Pons (tissue), 1 donor: Measurements from ENCODE around the gene FMN1.
A peak's percentile ranks its signal among the peaks of the same experiment; 100 is the strongest.
"Not testable (repeated sequence)": the region's sequence is repeated elsewhere in the genome, so short reads cannot be mapped to it uniquely, and the experiment has no call there.

Experiments
- DNase-seq: peaks from one replicate; pipeline ENCODE4 v3.0.0-alpha.2; 2016; ENCODE audit warnings: low spot score

Gene FMN1

GRCh38 chr15:33089878-33090757 is 104.4 kb downstream of the FMN1 start:
- DNase-seq = no peak

GRCh38 chr15:33089165-33089877 is 105.2 kb downstream of the FMN1 start:
- DNase-seq = no peak

DNA sequence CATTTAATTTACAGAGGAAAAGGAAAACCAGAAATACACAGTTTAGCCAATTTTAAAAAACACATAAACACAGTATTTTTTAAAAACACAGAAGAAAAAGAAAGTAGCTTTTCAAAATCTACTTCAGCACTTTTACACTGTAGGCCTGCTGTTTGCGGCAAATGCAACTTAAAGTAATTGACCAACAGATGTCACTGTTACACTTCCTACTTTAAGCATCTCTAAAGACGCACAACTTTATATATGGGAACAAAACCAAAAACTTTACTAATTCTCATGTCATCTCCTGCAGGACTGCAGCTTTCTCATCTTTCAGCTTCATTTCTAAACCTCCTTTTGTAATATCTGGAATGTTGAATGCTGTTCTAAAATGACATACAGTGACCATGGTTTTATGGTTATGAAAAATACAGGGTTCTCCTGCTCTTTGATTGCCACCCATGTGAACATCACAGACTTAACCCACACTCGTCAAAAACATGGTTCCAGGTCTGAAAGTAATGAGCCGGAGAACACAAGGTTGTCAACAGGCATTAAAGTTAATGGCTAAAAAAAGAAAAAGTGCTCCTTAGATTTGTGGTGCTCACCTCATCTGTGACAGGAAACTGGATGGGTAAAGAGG is 107.9 kb downstream of the FMN1 start:
- peak; percentile 68 for DNase-seq

- DNase-seq = no peak
Measured at GRCh38 chr15:33084661-33085060, 109.9 kb downstream of the FMN1 start.

DNA sequence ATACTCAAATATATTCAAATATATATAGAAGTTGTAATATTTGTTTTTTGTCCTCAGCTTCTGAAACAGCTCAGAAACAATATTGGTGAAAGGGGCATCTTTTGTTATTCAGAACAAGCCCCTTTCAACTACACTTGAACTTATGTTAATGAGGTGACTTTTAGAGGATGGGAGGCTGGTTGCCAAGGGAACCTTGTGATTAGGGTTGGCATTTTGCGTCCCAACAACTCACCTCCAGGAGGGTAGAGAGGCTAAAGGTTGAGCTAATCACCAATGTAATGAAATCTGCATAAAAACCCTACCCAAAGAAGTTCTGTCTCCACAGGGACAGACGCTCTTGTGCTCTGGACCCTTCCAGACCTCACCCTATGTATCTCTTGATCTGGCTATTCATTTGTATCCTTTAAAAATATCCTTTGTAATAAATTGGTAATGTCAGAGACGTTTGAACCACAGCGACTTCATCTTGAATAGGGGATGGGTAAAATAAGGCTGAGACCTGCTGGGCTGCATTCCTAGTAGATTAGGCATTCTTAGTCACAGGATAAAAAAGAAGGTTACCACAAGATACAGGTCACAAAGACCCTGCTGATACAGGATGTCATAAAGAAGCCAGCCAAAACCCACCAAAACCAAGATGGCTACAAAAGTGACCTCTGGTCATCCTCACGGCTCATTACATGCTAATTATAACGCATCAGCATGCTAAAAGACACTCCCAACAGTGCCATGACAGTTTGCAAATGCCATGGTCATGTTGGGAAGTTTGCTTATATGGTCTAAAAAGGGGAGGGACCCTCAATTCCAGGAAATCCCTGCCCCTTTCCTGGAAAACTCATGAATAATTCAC is 111.1 kb downstream of the FMN1 start:
- no peak for DNase-seq

GRCh38 chr15:33080006-33080405 is 114.5 kb downstream of the FMN1 start:
- DNase-seq = no peak

- DNase-seq = no peak
Measured at GRCh38 chr15:33078607-33079006, 115.9 kb downstream of the FMN1 start.

GRCh38 chr15:33076937-33077336 is 117.6 kb downstream of the FMN1 start:
- no peak for DNase-seq

GRCh38 chr15:33074942-33075341 is 119.6 kb downstream of the FMN1 start:
- DNase-seq = no peak

GRCh38 chr15:33074212-33074611 is 120.3 kb downstream of the FMN1 start:
- DNase-seq = no peak

DNA sequence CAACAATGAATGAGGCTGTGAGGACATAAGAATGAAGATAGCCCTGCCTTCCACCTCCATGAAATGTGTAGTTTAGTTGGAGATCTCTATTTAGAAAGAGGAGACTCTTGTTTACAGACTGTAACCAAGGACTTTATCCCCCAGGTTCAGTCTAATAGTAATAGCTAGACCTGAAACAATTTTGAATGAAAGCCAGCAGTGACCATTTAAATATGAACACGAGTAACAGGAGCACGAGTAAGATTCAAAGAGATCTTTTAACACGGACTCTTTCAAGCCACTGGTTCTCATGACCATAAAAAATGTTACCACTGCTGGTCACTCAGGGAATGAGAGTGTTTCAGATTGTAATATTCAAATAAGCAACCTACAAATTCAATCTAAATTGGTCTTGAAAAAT is 123.1 kb downstream of the FMN1 start:
- no peak for DNase-seq

DNA sequence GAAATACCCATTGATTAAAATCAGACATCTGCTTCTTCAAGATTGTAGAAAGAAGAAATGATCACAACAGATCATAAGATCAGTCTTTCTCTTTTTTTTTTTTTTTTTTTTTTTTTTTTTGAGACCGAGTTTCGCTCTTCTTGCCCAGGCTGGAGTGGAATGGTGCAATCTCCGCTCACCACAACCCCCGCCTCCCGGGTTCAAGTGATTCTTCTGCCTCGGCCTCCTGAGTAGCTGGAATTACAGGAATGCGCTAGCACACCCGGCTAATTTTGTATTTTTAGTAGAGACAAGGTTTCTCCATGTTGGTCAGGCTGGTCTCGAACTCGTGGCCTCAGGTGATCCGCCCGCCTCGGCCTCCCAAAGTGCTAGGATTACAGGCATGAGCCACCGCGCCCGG is 124.6 kb downstream of the FMN1 start:
- not testable (repeated sequence) for DNase-seq

DNA sequence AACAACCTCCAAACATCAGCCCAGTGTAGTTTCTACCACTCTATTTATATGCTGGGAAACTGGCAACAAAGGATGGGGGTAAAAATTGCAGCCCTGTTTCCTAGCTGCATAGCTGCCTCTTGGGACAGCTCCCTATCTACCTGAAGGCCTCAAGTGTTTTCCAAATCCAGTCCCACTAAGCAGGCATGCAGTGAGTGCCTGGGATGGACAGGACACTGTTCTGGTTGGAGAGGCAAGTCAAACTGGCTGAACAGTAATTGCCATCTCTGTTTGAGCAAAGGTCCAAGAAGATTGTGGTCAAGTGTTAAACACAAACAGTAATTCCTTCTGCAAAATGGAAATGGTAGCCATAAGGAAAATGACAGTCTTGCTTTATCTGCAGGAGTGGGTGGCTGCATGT is 125.4 kb downstream of the FMN1 start:
- DNase-seq = no peak

- DNase-seq = no peak
Measured at GRCh38 chr15:33068511-33068990, 126.0 kb downstream of the FMN1 start.

GRCh38 chr15:33068007-33068481 is 126.5 kb downstream of the FMN1 start:
- peak; percentile 80 for DNase-seq

- DNase-seq = peak; percentile 8
Measured at GRCh38 chr15:33067456-33067855, 127.1 kb downstream of the FMN1 start.

DNA sequence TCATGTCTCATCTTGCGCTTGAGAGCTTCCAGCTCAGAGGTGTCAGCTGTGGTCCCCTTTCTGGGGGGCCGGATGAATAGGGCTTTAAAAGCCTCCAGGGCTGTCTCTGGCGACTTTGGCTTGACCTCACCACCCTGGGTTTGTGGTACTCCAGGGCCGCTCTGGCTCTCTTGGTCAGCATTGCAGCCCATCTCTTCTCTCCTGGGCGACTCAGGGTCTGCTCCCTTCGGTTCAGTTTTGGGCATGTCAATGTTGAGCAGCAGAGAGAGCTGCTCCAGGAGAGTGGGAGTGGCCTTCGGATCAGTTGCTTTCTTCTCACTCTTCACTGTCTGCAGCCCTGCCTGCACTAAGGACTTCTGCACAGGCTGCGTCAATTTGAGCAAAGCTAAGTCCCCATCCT is 127.9 kb downstream of the FMN1 start:
- no peak for DNase-seq

DNA sequence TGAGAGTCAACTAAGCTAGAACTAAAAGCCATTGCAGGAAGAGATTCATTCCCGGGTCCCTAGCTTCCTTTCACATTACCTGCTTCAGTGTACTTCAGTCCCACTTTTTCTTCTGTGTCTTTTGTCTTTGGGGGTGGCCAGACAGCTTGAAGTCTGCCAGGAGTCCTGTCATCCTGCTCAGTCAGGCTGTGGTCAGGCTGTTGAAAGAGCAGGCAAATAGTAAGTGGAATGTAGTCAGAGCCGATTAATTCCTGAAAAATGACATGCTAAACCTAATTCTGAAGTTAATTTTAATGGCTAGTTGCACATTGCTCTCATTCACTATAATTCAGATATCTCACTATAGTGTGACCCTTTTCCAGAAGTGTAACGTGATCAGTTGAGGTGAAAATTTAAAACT is 129.6 kb downstream of the FMN1 start:
- no peak for DNase-seq

DNA sequence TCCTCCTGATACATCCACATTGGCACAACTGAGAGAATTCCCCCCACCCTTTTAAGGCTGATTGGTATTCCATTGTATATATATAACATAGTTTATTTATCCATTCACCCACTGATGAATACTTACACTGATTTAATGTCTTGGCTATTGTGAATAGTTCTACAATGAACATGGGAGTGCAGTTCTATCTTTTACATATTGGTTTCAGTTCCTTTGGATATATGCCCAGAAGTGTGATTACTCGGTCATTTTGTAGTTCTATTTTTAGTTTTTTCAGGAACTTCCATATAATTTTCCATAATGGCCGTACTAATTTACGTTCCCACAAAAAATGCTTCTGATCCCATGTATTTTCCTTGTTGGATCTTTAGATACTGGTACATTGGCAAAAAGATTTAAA is 135.3 kb downstream of the FMN1 start:
- DNase-seq = no peak

DNA sequence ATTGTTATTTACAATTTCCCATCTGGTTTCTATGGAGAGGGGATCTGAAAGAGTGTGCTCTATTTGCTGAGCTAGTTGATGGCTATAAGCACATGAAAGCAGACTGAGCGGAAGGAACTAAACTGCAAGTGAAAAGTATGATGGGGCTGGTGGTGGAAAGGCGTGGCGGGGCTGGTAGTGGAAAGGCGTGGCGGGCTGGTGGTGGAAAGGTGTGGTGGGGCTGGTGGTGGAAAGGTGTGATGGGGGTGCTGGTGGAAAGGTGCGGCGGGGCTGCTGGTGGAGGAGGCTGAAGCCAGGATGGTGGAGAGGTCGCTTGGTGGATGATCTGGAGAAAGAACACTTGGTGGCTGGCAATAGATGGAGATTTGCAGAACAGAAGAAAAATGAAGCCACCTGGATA is 136.7 kb downstream of the FMN1 start:
- no peak for DNase-seq

- DNase-seq = no peak
Measured at GRCh38 chr15:33055962-33056361, 138.6 kb downstream of the FMN1 start.

GRCh38 chr15:33051528-33051927 is 143.0 kb downstream of the FMN1 start:
- DNase-seq = no peak
